ENCODE results near the gene C6orf163. TPM values are rescaled to one million over a fixed set of nuclear protein-coding genes. Genes with fewer than 3 reads are reported as not detected.

Gene C6orf163
- total and polyA plus RNA-seq, 8 donors = 0.58 to 10.3 (median 1.9) TPM

- intact Hi-C loops (cut with DNase I; ENCODE audit: low total_unique reads) = loop anchor here (10.0 kb wide), 1 partner anchor 67 kb away; the partner anchor contains the start of gene SLC35A1
- H3K27me3 ChIP-seq = no peaks in the 10 kb centered on the region
- H3K27ac ChIP-seq = peak within 1 kb of the TSS; percentile 76 to 89 (median 83)
- no peaks in the 10 kb centered on the region for H3K36me3 ChIP-seq
- H3K9me3 ChIP-seq = no peaks in the 10 kb centered on the region
- TF ChIP-seq EP300 (IDR thresholded peaks at IDR 0.05) (no peak), POLR2AphosphoS5 (IDR thresholded peaks at IDR 0.05) (no peak), POLR2A (IDR thresholded peaks at IDR 0.05) (no peak), CTCF (IDR thresholded peaks at IDR 0.05) (peak in 1 of 7 experiments; percentile 6)
- DNase-seq = peak; percentile 84 to 94
- peak within 1 kb of the TSS; percentile 89 to 100 (median 94) for H3K4me3 ChIP-seq
- 0 to 1% (median 0%) methylated on average over 22 to 82 of the region's 82 CpGs for WGBS, 5 donors
- H3K4me1 ChIP-seq = peaks cover 0 to 14% (median 10%) of the 10 kb centered on the region in 4 donors
Observed at GRCh38 chr6:87407901-87408720, 63.5 kb downstream of the C6orf163 start, which contains the start of gene CFAP206. Gene CFAP206, plus strand, starts transcription at chr6:87407972. Its CDS starts 1,868 bp downstream, at chr6:87409840.

- Histone ChIP-seq H3K27me3 (no peaks in the 10 kb centered on the region), H3K9me3 (no peaks in the 10 kb centered on the region), H3K4me1 (peaks cover 0 to 14% (median 10%) of the 10 kb centered on the region in 4 donors), H3K36me3 (no peaks in the 10 kb centered on the region), H3K27ac (peak overlapping the region in 4 of 5 donors; percentile 57 to 89 (median 85)), H3K4me3 (peak overlapping the region; percentile 89 to 100 (median 94))
- DNase-seq = no peak
- TF ChIP-seq POLR2AphosphoS5 (IDR thresholded peaks at IDR 0.05) (no peak), CTCF (IDR thresholded peaks at IDR 0.05) (no peak), EP300 (IDR thresholded peaks at IDR 0.05) (no peak), POLR2A (IDR thresholded peaks at IDR 0.05) (no peak)
- 31 to 40% (median 35%) methylated on average over 5 of the region's 5 CpGs for WGBS, 5 donors
- intact Hi-C loops (cut with DNase I; ENCODE audit: low total_unique reads) = loop anchor here (10.0 kb wide), 1 partner anchor 66 kb away; the partner anchor contains the start of gene SLC35A1
Observed at GRCh38 chr6:87408721-87409155, 64.1 kb downstream of the C6orf163 start.

Other genes with a start within 250 kb of the C6orf163 start
- not detected for gene CGA, start 249.7 kb upstream of the C6orf163 start, total RNA-seq
- not detected for gene CGA, start 249.7 kb upstream of the C6orf163 start, polyA plus RNA-seq
- 100 to 1,000 TPM in 1 of 5 donors, 10 to 100 TPM in 3, 1 to 10 TPM in 1; 9.6 to 106 (median 33.9) TPM for gene ZNF292, start 189.2 kb upstream of the C6orf163 start, total RNA-seq
- 1 to 10 TPM; 1.9 to 4.0 (median 3.9) TPM for gene ZNF292, start 189.2 kb upstream of the C6orf163 start, polyA plus RNA-seq
- gene SMIM8, start 22.2 kb upstream of the C6orf163 start, total RNA-seq = 10 to 100 TPM in 2 of 5 donors, 1 to 10 TPM in 2, under 1 TPM in 1; 0.87 to 25.2 (median 7.0) TPM
- gene SMIM8, start 22.2 kb upstream of the C6orf163 start, polyA plus RNA-seq = 1 to 10 TPM; 3.5 to 7.2 (median 4.1) TPM
- not detected for gene GJB7, start 15.5 kb upstream of the C6orf163 start, total RNA-seq
- gene GJB7, start 15.5 kb upstream of the C6orf163 start, polyA plus RNA-seq = under 1 TPM in 1 of 3 donors, not detected in 2; 0.05 TPM
- under 1 TPM in 1 of 5 donors, not detected in 4; 0.18 TPM for gene CFAP206, start 63.2 kb downstream of the C6orf163 start, total RNA-seq
- under 1 TPM in 1 of 3 donors, not detected in 2; 0.08 TPM for gene CFAP206, start 63.2 kb downstream of the C6orf163 start, polyA plus RNA-seq
- gene SLC35A1, start 128.2 kb downstream of the C6orf163 start, total RNA-seq = 100 to 1,000 TPM in 1 of 5 donors, 10 to 100 TPM in 2, 1 to 10 TPM in 2; 2.2 to 117 (median 17.0) TPM
- gene SLC35A1, start 128.2 kb downstream of the C6orf163 start, polyA plus RNA-seq = 10 to 100 TPM in 2 of 3 donors, 1 to 10 TPM in 1; 7.8 to 17.5 (median 11.8) TPM
- gene RARS2, start 245.2 kb downstream of the C6orf163 start, total RNA-seq = 100 to 1,000 TPM in 2 of 5 donors, 10 to 100 TPM in 3; 20.0 to 126 (median 61.7) TPM
- gene RARS2, start 245.2 kb downstream of the C6orf163 start, polyA plus RNA-seq = 10 to 100 TPM; 17.7 to 33.5 (median 24.5) TPM
- 10 to 100 TPM in 3 of 5 donors, 1 to 10 TPM in 2; 5.8 to 33.8 (median 14.3) TPM for gene ORC3, start 245.3 kb downstream of the C6orf163 start, total RNA-seq
- gene ORC3, start 245.3 kb downstream of the C6orf163 start, polyA plus RNA-seq = 10 to 100 TPM in 2 of 3 donors, 1 to 10 TPM in 1; 8.4 to 11.3 (median 10.8) TPM